HG03060 (cell line): Measurements from ENCODE around the gene SEMA3B.
"Not testable (repeated sequence)": the region's sequence is repeated elsewhere in the genome, so short reads cannot be mapped to it uniquely, and the experiment has no call there.

ENCODE experiments used
- ATAC-seq: cut with Tn5 transposase; IDR thresholded peaks from one replicate; pipeline ENCODE4 v1.9.1; 2021; ENCODE audit warnings: low read depth, moderate number of reproducible peaks; ENCODE audit not compliant: unreplicated experiment

Gene SEMA3B

DNA sequence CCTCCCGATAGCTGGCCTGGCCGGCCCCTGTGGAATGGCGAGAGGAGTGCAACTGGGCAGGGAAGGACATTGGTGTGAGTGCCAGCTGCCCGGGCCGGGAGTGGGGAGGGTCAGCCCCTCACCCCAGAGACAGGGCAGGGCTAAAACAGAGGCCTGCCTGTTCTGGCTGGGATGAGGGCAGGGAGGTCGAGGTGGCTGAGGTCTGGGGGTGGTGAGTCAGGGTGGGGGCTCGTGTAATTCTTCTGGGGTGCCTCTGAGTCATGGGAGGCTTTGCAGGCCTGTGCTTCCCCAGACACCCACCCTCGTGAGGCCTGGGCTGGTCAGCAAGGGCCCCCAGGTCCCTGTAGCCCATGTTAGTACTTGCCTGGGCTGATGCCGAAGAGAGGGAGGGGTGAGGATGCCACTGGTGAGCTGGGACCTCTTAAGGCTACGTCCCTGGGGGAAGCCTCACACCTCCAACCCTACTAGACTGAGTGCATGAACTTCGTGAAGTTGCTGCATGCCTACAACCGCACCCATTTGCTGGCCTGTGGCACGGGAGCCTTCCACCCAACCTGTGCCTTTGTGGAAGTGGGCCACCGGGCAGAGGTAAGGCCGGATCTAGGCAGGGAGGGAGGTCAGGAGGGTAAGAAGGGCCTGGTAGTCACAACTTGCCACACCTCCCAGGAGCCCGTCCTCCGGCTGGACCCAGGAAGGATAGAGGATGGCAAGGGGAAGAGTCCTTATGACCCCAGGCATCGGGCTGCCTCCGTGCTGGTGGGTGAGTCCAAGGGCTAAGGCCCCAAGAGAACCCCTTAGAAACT, 1.7 kb downstream of the SEMA3B start:
- no peak for ATAC-seq

GRCh38 chr3:50271314-50271936, 2.5 kb downstream of the SEMA3B start:
- no peak for ATAC-seq

DNA sequence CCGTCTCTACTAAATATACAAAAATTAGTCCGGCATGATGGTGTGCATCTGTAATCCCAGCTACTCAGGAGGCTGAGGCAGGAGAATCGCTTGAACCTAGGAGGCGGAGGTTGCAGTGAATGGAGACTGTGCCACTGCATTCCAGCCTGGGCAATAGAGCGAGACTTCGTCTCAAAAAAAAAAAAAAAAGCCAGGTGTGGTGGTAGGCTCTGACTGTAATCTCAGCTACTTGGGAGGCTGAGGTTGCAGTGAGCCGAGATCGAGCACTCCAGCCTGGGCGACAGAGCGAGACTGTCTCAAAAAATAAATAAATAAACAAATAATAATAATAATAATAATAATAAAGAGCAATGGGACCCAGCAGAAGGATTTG, 3.6 kb downstream of the SEMA3B start:
- not testable (repeated sequence) for ATAC-seq

DNA sequence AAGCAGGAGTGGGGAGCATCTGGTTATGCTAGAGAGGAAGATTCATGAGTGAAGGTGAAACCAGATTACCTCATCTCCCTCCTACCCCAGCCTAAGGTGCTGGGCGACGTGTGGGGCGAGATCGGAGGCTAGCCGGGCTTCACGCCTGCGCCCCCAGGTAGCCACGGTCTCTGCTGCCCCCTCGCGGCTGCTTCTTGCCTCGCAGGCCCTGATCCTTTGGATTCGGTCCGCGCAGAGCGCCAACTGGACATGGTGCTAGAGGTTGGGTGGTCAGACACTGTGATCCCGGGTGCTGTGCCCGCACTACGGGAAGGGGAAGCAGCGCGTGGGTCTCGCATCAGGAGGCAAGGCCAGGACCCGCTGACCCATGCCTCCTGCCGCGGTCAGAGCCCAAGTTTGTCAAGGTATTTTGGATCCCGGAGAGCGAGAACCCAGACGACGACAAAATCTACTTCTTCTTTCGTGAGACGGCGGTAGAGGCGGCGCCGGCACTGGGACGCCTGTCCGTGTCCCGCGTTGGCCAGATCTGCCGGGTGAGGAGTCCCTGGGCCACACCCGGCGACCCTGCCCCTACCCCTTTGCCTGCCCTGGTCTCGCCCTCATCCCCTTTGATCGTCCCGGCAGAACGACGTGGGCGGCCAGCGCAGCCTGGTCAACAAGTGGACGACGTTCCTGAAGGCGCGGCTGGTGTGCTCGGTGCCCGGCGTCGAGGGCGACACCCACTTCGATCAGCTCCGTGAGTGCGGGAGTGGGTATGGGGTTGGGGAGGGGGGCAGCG, 4.2 kb downstream of the SEMA3B start:
- ATAC-seq, result no peak

DNA sequence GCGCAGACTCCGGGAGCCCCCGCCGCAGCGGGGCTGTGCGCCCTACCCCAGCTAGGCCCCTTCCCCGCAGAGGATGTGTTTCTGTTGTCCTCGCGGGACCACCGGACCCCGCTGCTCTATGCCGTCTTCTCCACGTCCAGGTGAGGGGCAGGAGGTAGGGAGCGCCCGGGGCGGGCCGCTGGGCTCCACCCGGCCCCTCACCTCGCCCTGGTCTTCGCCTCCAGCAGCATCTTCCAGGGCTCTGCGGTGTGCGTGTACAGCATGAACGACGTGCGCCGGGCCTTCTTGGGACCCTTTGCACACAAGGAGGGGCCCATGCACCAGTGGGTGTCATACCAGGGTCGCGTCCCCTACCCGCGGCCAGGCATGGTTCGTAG, 4.7 kb downstream of the SEMA3B start:
- ATAC-seq, result no peak

- ATAC-seq, result no peak
Measured at GRCh38 chr3:50274371-50275104, 5.6 kb downstream of the SEMA3B start.

- ATAC-seq, result no peak
Measured at GRCh38 chr3:50275141-50275995, 6.4 kb downstream of the SEMA3B start.

DNA sequence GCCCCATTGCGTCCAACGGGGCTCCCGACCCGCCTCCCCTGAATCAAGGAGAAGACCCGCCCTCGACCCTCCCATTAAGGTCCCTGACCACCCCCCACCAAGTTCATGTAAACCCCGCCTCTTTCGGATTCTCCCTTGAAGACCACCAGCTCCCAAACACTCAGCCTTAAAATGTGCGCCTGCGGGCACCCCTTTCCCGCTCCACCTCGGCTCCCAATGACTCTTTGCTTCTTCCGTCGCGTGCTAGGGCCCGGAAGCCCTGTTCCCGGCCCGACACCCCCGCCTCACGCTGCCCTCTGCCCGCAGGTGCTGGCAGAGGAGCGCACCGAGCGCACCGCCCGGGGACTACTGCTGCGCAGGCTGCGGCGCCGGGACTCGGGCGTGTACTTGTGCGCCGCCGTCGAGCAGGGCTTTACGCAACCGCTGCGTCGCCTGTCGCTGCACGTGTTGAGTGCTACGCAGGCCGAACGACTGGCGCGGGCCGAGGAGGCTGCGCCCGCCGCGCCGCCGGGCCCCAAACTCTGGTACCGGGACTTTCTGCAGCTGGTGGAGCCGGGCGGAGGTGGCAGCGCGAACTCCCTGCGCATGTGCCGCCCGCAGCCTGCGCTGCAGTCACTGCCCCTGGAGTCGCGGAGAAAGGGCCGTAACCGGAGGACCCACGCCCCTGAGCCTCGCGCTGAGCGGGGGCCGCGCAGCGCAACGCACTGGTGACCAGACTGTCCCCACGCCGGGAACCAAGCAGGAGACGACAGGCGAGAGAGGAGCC, 7.2 kb downstream of the SEMA3B start:
- ATAC-seq, result no peak

DNA sequence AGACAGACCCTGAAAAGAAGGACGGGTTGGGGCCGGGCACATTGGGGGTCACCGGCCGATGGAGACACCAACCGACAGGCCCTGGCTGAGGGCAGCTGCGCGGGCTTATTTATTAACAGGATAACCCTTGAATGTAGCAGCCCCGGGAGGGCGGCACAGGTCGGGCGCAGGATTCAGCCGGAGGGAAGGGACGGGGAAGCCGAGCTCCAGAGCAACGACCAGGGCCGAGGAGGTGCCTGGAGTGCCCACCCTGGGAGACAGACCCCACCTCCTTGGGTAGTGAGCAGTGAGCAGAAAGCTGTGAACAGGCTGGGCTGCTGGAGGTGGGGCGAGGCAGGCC, 7.8 kb downstream of the SEMA3B start:
- no peak for ATAC-seq

DNA sequence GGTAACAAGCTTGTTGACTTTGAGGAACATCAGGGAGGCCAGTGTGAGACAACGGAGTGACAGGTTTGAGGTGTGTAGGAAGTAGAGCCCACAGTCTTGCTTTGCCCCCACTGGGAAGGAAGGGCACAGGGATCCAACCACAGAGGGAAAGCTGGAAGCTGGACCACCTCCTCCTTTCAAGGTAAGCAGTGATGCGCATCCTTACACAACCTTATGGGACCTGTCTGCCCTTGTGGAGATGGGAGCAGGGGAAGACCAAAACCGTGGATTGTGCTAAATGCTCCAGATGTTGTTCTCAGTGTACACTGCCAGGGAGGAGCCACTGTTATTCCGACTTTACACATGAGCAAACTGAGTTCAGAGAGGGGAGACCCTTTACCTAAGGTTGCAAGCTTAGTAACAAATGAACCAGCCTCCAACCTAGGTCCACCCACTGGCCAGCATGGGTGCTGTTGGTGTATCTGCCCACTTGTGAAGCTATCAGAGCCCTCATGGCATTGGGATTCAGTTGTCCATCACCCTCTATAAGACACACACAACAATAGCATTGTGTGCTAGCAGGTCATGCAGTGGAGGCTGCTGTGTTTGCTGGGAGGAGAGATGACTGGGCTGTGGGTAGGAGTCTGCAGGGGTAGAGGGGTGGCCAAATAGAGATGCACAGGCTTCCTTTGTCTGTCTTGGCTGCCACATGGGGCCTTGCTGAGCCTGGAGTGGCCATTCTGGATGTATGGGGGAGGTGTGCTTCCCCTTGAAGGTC, 9.4 kb downstream of the SEMA3B start:
- no peak for ATAC-seq

DNA sequence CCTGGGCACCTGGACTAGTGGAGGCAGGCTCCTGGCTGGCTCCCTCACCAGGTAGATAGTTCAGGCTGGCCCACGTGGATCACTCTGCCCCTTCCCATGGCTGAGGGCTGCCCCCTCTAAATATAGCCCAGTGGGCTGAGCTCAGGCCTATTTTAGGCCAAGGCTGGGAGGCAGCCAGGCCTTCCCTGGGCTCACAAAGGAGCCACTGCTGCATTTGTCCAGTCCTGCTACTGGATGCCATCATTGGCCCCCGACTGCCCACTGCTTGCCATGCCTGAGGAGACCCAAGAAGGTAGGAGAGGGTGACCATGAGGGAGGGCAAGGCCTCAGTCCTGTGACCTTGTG, 9.9 kb downstream of the SEMA3B start, which contains the start of gene LSMEM2:
Gene LSMEM2 (plus strand): TSS at position 208 of the 345 bp plus-strand sequence. CDS start 27 bp downstream, at position 235.
- no peak for ATAC-seq

GRCh38 chr3:50279255-50280016, 10.5 kb downstream of the SEMA3B start:
- ATAC-seq, result no peak

GRCh38 chr3:50284121-50284520, 15.2 kb downstream of the SEMA3B start:
- not testable (repeated sequence) for ATAC-seq

- ATAC-seq, result no peak
Measured at GRCh38 chr3:50286322-50287227, 17.6 kb downstream of the SEMA3B start.

GRCh38 chr3:50287262-50287661, 18.3 kb downstream of the SEMA3B start:
- ATAC-seq, result no peak

DNA sequence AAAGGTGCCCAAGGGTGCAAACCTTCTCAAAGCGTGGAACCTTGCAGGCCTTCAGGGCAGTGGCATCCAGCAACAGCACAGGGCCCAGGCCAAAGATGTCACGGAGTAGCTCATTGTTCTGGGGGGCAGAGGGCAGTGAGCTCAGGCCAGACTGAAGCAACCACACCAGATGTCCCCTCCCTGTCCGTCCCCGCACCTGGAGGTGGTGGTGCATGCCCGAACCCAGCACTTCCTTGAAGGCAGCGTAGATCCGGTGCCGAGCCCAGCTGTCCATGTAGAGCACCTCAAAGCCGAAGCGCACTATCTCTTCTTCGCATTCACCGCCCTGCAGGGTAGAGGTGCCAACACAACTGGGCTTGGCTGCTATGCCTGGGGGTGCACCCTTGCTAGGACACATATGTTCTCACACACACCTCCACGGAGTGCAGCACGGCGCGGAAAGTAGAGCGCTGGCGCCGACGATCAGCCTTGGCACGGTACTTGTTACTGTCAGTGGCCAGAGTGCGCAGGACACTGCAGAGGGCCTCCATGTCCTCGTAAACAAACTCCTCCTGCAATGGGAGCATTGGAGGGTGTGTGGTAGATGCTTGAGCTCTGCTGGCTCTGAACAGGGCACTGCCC, 19.6 kb downstream of the SEMA3B start:
- no peak for ATAC-seq
